ENCODE measurements around the gene SCFD2. TPM values are rescaled to one million over a fixed set of nuclear protein-coding genes. Genes with fewer than 3 reads are reported as not detected.

Gene SCFD2
- total RNA-seq, 1 experiment from 2014 or later: 7.4 TPM

DNA sequence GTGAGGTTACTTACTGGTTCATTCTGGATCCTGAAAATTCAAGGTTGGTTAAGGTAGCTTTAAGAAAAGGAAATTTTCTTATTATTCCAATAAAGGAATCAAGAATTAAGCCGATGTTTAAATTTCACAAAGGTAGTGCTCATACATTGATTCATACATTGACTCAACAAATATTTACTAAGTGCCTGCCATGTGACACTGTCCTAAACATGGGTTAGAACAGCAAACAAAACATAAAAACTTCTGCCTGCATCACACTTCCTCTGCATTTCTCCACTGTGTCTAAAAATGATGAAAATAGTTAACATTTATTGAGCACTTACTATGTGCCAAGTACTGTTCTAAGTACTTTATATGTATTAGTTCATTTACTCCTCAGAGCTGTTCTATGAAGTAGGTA lies 428.0 kb downstream of the SCFD2 start:
- no peak overlapping the region for H3K4me3 ChIP-seq (ENCODE audit: low read depth in 2 of 2, low read length in 2 of 2)
- ChIA-PET CTCF (no interaction called here), POLR2A (no interaction called here)
- no peaks in the 10 kb centered on the region for H3K4me1 ChIP-seq (ENCODE audit: control insufficient read depth, insufficient read depth, low read length)
- intact Hi-C loops (cut with micrococcal nuclease; ENCODE audit: unreplicated experiment): no loop called here
- no peaks in the 10 kb centered on the region for H3K36me3 ChIP-seq (ENCODE audit: control insufficient read depth, insufficient read depth, low read length)
- no peaks in the 10 kb centered on the region for H3K27me3 ChIP-seq (ENCODE audit: control insufficient read depth, insufficient read depth, low read length)
- ATAC-seq (no peak), DNase-seq (ENCODE audit: low read depth, low spot score) (no peak)
- in situ Hi-C loops (cut with HindIII; ENCODE audit: low pct_unique_long_range_greater_than_20kb, low sequenced_read_pairs): no loop called here
- no peak overlapping the region for H3K27ac ChIP-seq (ENCODE audit: low read length)
- H3K9me3 ChIP-seq (ENCODE audit: control insufficient read depth, insufficient read depth, low read depth, low read length): no peaks in the 10 kb centered on the region
- no peak for TF ChIP-seq SIN3A (IDR thresholded peaks at IDR 0.05; ENCODE audit: borderline replicate concordance, insufficient read depth, low read depth, low read length)
- no peak for TF ChIP-seq REST (IDR thresholded peaks at IDR 0.05; ENCODE audit: insufficient read depth in 1 of 2, low read depth in 2 of 2, low read length in 1 of 2)
- no peak for TF ChIP-seq CTCF (IDR thresholded peaks at IDR 0.05)
- TF ChIP-seq POLR2AphosphoS5 (IDR thresholded peaks at IDR 0.05; ENCODE audit: low read depth, low read length): no peak
- no peak for TF ChIP-seq TCF7L2 (IDR thresholded peaks at IDR 0.05; ENCODE audit: low read depth, low read length)
- no TSS peak for BruUV-seq (replicated peaks)

DNA sequence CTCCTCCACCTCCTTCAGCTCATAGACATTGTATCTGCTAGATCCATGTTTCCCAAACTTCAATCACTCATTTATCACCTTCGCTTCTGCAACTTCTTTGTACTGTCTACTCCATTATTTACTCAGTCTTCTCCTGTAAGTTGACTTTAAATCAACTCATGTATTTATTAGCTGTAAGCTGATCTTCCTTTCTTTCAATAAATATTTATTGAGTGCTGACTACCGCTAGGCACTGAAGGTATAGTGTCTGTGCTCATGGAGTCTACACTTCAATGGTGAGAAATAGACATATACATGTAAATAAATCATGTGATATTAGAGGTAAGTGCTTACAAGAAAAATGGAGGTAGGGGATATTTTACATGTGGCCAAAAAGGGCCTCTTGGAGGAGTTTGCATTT lies 429.1 kb downstream of the SCFD2 start:
- ATAC-seq (no peak), DNase-seq (ENCODE audit: low read depth, low spot score) (no peak)
- TF ChIP-seq POLR2AphosphoS5 (IDR thresholded peaks at IDR 0.05; ENCODE audit: low read depth, low read length) (no peak), SIN3A (IDR thresholded peaks at IDR 0.05; ENCODE audit: borderline replicate concordance, insufficient read depth, low read depth, low read length) (no peak), CTCF (IDR thresholded peaks at IDR 0.05) (no peak), TCF7L2 (IDR thresholded peaks at IDR 0.05; ENCODE audit: low read depth, low read length) (no peak), REST (IDR thresholded peaks at IDR 0.05; ENCODE audit: insufficient read depth in 1 of 2, low read depth in 2 of 2, low read length in 1 of 2) (no peak)
- H3K4me3 ChIP-seq (ENCODE audit: low read depth in 2 of 2, low read length in 2 of 2): no peak overlapping the region
- H3K27ac ChIP-seq (ENCODE audit: low read length): no peak overlapping the region
- H3K36me3 ChIP-seq (ENCODE audit: control insufficient read depth, insufficient read depth, low read length): no peaks in the 10 kb centered on the region
- in situ Hi-C loops (cut with HindIII; ENCODE audit: low pct_unique_long_range_greater_than_20kb, low sequenced_read_pairs): no loop called here
- intact Hi-C loops (cut with micrococcal nuclease; ENCODE audit: unreplicated experiment): no loop called here
- ChIA-PET POLR2A (no interaction called here), CTCF (no interaction called here)
- no peaks in the 10 kb centered on the region for H3K4me1 ChIP-seq (ENCODE audit: control insufficient read depth, insufficient read depth, low read length)
- no TSS peak for BruUV-seq (replicated peaks)
- no peaks in the 10 kb centered on the region for H3K27me3 ChIP-seq (ENCODE audit: control insufficient read depth, insufficient read depth, low read length)
- H3K9me3 ChIP-seq (ENCODE audit: control insufficient read depth, insufficient read depth, low read depth, low read length): no peaks in the 10 kb centered on the region
